Measurements from ENCODE around the gene TGIF1. TPM values are rescaled to one million over a fixed set of nuclear protein-coding genes. Genes with fewer than 3 reads are reported as not detected.

The TGIF1 gene
- total and polyA plus RNA-seq, 5 experiments from 2014 or later, result 17.4 to 83.6 (median 39.7) TPM

- Mint-ChIP-seq H3K4me1 (peaks cover 19 to 55% (median 43%) of the 10 kb centered on the region in 4 donors), H3K4me3 (peak overlapping the region; percentile 86 to 99 (median 94)), H3K27me3 (peaks cover 0 to 3% (median 0%) of the 10 kb centered on the region in 5 donors), H3K27ac (peak overlapping the region; percentile 92 to 100 (median 100)), H3K36me3 (peaks cover 0 to 13% (median 4%) of the 10 kb centered on the region in 3 donors), H3K9me3 (no peaks in the 10 kb centered on the region)
- peak in 8 of 10 donors; percentile 12 to 34 (median 28) for DNase-seq
- POLR2A ChIA-PET, result interaction anchor here (0.6 to 8.3 kb wide), 13 partner anchors 10 to 488 kb away, joined by 3 to 112 read pairs (median 5); partner anchors contain the start of genes MYL12A and MYL12B
- no peak for ATAC-seq
Observed at GRCh38 chr18:3451989-3452749, 2.2 kb downstream of the TGIF1 start.

GRCh38 chr18:3452750-3453539 lies 3.0 kb downstream of the TGIF1 start:
- POLR2A ChIA-PET, result interaction anchor here (0.6 to 8.3 kb wide), 13 partner anchors 10 to 214 kb away, joined by 3 to 112 read pairs (median 5); partner anchors contain the start of genes MYL12A and MYL12B
- DNase-seq (peak in 1 of 10 donors; percentile 8), ATAC-seq (no peak)

GRCh38 chr18:3453540-3454364 lies 3.8 kb downstream of the TGIF1 start:
- H3K9me3 Mint-ChIP-seq, result no peaks in the 10 kb centered on the region
- peaks cover 4 to 25% (median 13%) of the 10 kb centered on the region in 3 donors for H3K36me3 Mint-ChIP-seq
- peak in 8 of 10 donors; percentile 16 to 66 (median 36) for DNase-seq
- H3K27ac Mint-ChIP-seq, result peak overlapping the region; percentile 92 to 100 (median 100)
- H3K4me3 Mint-ChIP-seq, result peak overlapping the region; percentile 86 to 99 (median 94)
- H3K27me3 Mint-ChIP-seq, result peaks cover 0 to 2% (median 0%) of the 10 kb centered on the region in 5 donors
- H3K4me1 Mint-ChIP-seq, result peaks cover 19 to 57% (median 44%) of the 10 kb centered on the region in 4 donors
- no peak for ATAC-seq
- POLR2A ChIA-PET, result interaction anchor here (0.6 to 8.3 kb wide), 13 partner anchors 8 to 213 kb away, joined by 3 to 112 read pairs (median 5); partner anchors contain the start of genes MYL12A and MYL12B

More at GRCh38 chr18:3452750-3453539, 3.0 kb downstream of the TGIF1 start:
- H3K4me1 Mint-ChIP-seq, result peaks cover 19 to 57% (median 42%) of the 10 kb centered on the region in 4 donors
- H3K27me3 Mint-ChIP-seq, result peaks cover 0 to 3% (median 0%) of the 10 kb centered on the region in 5 donors
- H3K4me3 Mint-ChIP-seq, result peak overlapping the region; percentile 86 to 99 (median 94)
- no peaks in the 10 kb centered on the region for H3K9me3 Mint-ChIP-seq
- H3K36me3 Mint-ChIP-seq, result peaks cover 4 to 20% (median 11%) of the 10 kb centered on the region in 3 donors
- peak overlapping the region; percentile 92 to 100 (median 100) for H3K27ac Mint-ChIP-seq

GRCh38 chr18:3454365-3455089 lies 4.6 kb downstream of the TGIF1 start:
- Mint-ChIP-seq H3K27ac (peak overlapping the region in 9 of 10 donors; percentile 92 to 100 (median 100)), H3K9me3 (no peaks in the 10 kb centered on the region), H3K4me1 (peaks cover 17 to 62% (median 42%) of the 10 kb centered on the region in 4 donors), H3K4me3 (peak overlapping the region; percentile 86 to 99 (median 94)), H3K27me3 (no peaks in the 10 kb centered on the region), H3K36me3 (peaks cover 4 to 31% (median 14%) of the 10 kb centered on the region in 3 donors)
- DNase-seq (peak in 8 of 10 donors; percentile 32 to 69 (median 54)), ATAC-seq (no peak)
- POLR2A ChIA-PET, result interaction anchor here (1.1 to 8.3 kb wide), 7 partner anchors 9 to 212 kb away, joined by 3 to 112 read pairs (median 3); partner anchors contain the start of gene MYL12A

- Mint-ChIP-seq H3K4me1 (peaks cover 16 to 64% (median 41%) of the 10 kb centered on the region in 4 donors), H3K27ac (peak overlapping the region in 3 of 10 donors; percentile 100), H3K27me3 (no peaks in the 10 kb centered on the region), H3K9me3 (no peaks in the 10 kb centered on the region), H3K36me3 (peaks cover 4 to 33% (median 14%) of the 10 kb centered on the region in 3 donors), H3K4me3 (peak overlapping the region in 3 of 10 donors; percentile 95 to 99 (median 99))
- DNase-seq, result no peak
- ATAC-seq, result no peak
- POLR2A ChIA-PET, result interaction anchor here (1.2 to 5.4 kb wide), 4 partner anchors 10 to 176 kb away, joined by 3 to 90 read pairs (median 6); no protein-coding TSS in a partner anchor
Observed at GRCh38 chr18:3455090-3455635, 5.2 kb downstream of the TGIF1 start.

- POLR2A ChIA-PET, result interaction anchor here (0.7 to 5.4 kb wide), 2 partner anchors 139 to 208 kb away, joined by 3 to 90 read pairs; partner anchors contain the start of gene MYL12A
- Mint-ChIP-seq H3K9me3 (peaks cover 0 to 5% (median 0%) of the 10 kb centered on the region in 9 donors), H3K4me3 (no peak overlapping the region), H3K27me3 (no peaks in the 10 kb centered on the region), H3K27ac (peak overlapping the region in 2 of 10 donors; percentile 53 to 100), H3K4me1 (peaks cover 15 to 61% (median 38%) of the 10 kb centered on the region in 4 donors), H3K36me3 (peaks cover 4 to 38% (median 16%) of the 10 kb centered on the region in 3 donors)
- DNase-seq (no peak), ATAC-seq (no peak)
Observed at GRCh38 chr18:3455907-3456685, 6.1 kb downstream of the TGIF1 start.

GRCh38 chr18:3456686-3457069 lies 6.7 kb downstream of the TGIF1 start:
- Mint-ChIP-seq H3K4me3 (no peak overlapping the region), H3K4me1 (peaks cover 12 to 57% (median 33%) of the 10 kb centered on the region in 4 donors), H3K27me3 (no peaks in the 10 kb centered on the region), H3K9me3 (peaks cover 0 to 11% (median 1%) of the 10 kb centered on the region in 9 donors), H3K36me3 (peaks cover 4 to 39% (median 18%) of the 10 kb centered on the region in 3 donors), H3K27ac (peak overlapping the region in 2 of 10 donors; percentile 38 to 85)
- POLR2A ChIA-PET, result interaction anchor here (0.7 kb wide), 1 partner anchor 209 kb away, joined by 3 read pairs; the partner anchor contains the start of gene MYL12A
- DNase-seq (no peak), ATAC-seq (no peak)

GRCh38 chr18:3457261-3457724 lies 7.3 kb downstream of the TGIF1 start:
- ATAC-seq (no peak), DNase-seq (no peak)
- H3K4me3 Mint-ChIP-seq, result no peak overlapping the region
- peaks cover 10 to 39% (median 25%) of the 10 kb centered on the region in 3 donors for H3K36me3 Mint-ChIP-seq
- peak overlapping the region in 4 of 10 donors; percentile 60 to 85 (median 76) for H3K27ac Mint-ChIP-seq
- peaks cover 0 to 16% (median 4%) of the 10 kb centered on the region in 9 donors for H3K9me3 Mint-ChIP-seq
- peaks cover 12 to 57% (median 32%) of the 10 kb centered on the region in 4 donors for H3K4me1 Mint-ChIP-seq
- POLR2A ChIA-PET, result no interaction called here
- no peaks in the 10 kb centered on the region for H3K27me3 Mint-ChIP-seq

- H3K9me3 Mint-ChIP-seq, result peaks cover 0 to 20% (median 4%) of the 10 kb centered on the region in 9 donors
- ATAC-seq, result no peak
- H3K36me3 Mint-ChIP-seq, result peaks cover 10 to 39% (median 25%) of the 10 kb centered on the region in 3 donors
- peak overlapping the region in 2 of 10 donors; percentile 7 to 41 for H3K4me3 Mint-ChIP-seq
- no peak for DNase-seq
- no peaks in the 10 kb centered on the region for H3K27me3 Mint-ChIP-seq
- POLR2A ChIA-PET, result interaction anchor here (1.2 kb wide), 1 partner anchor 9 kb away, joined by 4 read pairs; the partner anchor contains the start of gene TGIF1
- peaks cover 5 to 48% (median 22%) of the 10 kb centered on the region in 4 donors for H3K4me1 Mint-ChIP-seq
- H3K27ac Mint-ChIP-seq, result peak overlapping the region in 4 of 10 donors; percentile 37 to 90 (median 66)
Observed at GRCh38 chr18:3458378-3458777, 8.4 kb downstream of the TGIF1 start.
